HG02852 (cell line): ENCODE data around the gene OR2T35.
"Not testable (repeated sequence)": the region's sequence is repeated elsewhere in the genome, so short reads cannot be mapped to it uniquely, and the experiment has no call there.

Source experiments
- ATAC-seq: cut with Tn5 transposase; IDR thresholded peaks from one replicate; pipeline ENCODE4 v1.9.1; 2021; ENCODE audit warnings: mild to moderate bottlenecking, moderate library complexity; ENCODE audit not compliant: unreplicated experiment

OR2T35 gene, protein sequence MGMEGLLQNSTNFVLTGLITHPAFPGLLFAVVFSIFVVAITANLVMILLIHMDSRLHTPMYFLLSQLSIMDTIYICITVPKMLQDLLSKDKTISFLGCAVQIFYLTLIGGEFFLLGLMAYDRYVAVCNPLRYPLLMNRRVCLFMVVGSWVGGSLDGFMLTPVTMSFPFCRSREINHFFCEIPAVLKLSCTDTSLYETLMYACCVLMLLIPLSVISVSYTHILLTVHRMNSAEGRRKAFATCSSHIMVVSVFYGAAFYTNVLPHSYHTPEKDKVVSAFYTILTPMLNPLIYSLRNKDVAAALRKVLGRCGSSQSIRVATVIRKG

DNA sequence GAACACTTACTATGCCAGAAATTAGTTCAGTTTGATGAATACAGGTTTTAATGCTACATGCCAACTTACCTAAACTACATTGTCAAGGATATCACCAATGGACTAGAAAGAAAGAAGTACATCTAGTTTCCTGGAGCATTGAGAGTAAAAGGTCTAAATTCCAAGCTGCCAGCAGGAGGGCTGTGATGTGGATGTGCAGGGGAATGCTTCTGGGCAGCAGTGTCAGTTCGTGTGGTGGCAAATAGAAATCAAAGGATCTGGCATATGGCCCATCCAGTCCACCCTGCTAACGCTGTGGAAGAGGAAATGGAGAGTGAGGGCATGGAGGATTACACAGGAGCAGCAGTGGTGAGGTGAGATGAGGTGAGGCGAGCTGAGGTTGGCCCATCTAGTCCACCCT is at the start of gene OR2T35:
Gene OR2T35 (minus strand): TSS at position 101 of the 400 bp plus-strand sequence. CDS start 6,020 bp downstream, outside the sequence.
- not testable (repeated sequence) for ATAC-seq

DNA sequence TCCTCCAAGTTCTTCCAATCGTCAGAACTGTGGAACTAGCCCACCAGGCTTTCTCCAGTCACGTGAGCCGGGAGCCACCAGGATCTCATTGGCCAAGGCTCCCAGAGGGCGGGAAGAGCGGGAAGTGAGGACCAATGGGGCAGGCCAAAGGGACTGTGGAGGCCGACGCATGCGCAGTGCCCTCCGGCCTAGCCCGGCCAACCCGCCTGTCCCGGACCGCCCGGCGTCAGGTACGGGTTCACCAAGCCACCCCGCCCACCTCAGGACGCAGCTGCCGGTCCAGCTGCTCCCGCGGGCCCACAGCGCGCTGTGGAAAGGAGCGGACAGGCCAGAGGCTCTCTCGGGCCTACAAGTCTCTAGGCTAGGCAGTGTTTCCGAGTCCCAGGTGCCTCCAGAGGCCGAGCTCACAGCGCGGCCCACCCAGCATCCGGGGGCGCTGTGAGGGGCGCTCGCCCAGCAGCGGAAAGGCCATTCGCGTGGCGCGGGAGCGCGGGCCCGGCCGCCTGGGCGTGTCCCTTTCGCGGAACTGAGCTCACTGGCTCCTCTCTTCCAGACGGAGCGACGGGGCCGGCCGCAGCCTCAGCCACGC is 46.6 kb upstream of the OR2T35 start:
- ATAC-seq, result no peak

DNA sequence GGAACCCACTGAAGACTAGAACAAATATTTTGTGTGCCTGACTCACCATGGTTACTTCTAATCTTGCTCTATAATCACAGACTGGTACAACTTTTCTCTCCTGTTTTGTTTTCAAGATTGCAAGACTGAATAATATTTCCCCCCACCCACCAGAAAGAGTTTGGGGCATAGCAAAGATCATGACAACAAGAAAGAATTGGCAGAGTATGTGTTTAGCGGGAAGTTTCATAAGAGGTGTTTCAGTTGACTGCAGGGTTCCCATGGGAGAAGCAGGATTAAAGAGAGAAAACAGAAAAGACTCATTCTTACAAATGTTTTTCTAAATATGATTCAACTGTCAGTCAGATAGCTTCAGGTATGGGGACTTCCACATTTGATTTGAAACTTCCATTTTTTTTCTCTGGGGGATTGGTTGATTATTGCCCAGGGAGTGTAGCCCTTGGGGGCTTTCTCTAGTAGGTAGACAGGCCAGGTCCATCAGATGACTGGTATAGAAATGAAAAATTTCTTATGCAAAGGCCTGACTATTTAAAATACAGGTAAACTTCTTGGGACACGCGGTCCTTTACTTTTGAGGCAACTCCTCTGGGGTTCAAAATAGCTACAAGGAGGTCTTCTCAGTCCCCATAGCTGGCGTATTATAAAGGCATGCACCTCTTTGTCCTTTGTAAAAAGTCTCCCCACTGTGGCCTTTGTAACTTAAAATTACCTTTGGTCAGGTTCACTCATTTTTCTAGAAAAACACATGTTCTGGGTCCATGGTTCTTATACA is 43.6 kb upstream of the OR2T35 start:
- peak; percentile 51 for ATAC-seq

DNA sequence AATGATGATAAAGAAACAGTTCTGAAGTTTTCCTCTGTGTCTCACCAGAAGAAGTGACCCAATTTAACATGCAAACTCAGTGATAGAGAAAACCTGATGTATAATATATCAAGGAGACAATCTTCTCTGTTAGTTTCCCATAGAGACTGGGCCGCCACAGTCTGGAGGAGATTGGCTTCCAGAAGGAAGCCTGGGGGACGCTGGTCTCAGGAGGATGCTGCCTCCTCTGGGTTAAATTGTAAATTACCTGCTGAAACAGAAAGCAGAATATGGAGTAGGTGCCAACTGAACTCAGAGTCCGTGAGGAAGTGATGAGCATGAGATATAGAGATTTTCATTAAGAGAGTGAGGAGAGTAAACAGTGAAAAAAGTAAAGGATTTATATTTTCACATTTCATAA is 41.7 kb upstream of the OR2T35 start:
- ATAC-seq, result peak; percentile 88

DNA sequence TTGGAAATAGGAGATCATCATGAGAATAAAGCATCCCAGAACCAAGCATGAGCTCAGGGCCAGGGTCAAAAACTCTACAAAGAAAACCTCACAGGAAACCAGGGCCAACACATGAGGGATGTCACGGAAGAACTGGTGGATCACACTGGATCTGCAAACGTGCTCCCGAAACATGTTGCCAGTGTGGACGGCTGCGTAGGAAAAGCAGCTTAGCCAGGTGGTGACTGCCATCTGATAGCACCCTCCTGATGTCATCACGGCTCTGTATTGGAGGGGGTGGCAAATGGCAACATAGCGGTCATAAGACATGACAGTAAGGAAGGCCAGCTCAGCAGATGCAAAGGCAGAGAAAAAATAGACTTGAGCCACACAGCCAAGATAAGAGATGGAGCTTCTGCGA is 36.6 kb upstream of the OR2T35 start:
- no peak for ATAC-seq

DNA sequence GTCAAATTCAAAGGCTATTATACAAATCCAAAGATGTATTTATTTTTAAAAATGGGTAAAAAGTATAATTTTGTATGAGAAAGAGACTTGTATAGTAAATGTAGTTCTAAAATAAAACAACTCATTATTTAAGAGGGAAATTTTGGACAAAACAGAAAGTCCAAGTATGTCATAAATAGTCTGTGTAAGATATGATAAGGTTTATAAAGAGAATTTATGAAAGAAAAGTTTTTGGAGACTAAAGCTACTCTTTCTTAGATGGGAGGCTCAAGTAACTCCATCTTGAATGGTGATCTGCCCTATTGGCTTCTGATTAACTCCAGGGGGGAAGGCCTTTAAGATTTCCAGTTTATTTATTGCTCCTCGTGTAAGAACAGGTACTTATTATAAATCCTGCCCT is 24.9 kb upstream of the OR2T35 start:
- ATAC-seq, result no peak

DNA sequence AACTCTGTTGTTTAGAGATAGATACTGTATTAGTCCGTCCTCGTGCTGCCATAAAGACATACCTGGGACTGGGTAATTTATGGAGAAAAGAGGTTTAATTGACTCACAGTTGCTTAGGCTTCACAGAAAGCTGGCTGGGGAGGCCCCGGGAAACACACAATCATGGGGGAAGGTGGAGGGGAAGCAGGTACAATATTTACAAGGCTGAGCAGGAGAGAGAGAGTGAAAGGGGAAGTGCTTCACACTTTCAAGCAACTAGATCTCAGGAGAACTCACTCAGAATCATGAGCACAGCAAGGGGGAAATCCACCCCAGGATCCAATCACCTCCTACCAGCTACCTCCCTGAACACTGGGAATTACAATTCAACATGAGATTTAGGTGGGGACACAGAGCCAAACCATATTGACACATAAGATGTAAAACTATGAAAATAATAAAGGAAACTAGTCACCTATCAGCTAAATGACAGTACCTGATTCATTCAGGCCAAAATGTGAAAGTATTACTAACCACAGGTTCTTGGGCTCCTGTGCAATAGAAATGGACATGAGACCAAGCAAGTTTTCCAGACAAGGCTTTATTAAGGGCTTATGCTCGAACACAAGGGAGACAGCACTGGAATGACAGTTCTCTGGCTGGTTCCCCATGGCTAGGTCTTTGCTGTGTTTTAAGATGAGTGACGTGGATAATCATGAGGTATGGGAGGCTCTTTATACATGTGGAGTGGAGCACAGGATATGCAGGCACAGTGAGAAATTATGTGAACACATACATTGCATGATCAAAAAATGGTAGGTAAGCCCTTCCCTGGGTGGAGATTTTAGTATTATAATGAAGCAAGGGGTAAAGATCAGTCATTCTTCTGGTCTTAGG is 18.6 kb upstream of the OR2T35 start:
- peak; percentile 97 for ATAC-seq

DNA sequence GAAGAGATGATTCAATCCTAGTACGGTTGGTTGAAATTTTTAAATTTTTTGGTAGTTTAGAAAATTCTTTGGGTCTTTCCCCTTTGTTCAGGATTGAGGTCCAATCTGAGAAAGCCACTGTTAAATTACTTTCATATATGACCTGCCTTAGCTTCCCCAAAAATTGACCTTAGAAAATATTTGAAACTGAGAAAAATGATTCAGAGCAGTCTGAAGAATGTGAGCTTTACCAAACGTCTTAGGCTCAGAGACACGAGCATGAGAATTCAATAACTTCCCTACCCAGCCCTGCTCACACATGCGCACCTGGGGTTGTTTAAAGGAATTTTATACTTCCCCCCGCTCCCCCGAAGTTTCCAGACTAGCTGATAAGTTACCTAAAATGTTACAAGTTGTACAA is 11.7 kb upstream of the OR2T35 start:
- ATAC-seq, result peak; percentile 70

DNA sequence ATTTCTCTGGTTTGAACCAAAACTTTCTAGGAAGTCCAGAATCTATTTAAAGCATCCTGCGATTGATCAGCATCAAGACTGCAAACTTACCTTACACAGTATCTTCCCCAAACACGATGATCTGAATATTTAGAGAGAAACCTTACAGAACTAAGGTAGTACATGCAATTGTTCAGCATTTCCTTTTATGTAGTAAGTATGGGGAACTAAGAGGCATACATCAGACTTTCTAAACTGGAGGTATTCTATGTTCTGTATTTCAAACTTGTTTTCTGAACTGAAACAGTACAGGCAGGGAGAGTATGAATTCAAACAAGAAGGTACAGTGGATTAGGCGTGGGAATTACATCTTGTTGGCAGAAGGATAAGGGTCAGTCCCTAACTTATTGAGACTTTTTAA is 10.3 kb upstream of the OR2T35 start, which contains the start of gene OR2T27:
Gene OR2T27 (minus strand): TSS at position 175 of the 400 bp plus-strand sequence. CDS start 4,644 bp downstream, outside the sequence.
- peak; percentile 67 for ATAC-seq

DNA sequence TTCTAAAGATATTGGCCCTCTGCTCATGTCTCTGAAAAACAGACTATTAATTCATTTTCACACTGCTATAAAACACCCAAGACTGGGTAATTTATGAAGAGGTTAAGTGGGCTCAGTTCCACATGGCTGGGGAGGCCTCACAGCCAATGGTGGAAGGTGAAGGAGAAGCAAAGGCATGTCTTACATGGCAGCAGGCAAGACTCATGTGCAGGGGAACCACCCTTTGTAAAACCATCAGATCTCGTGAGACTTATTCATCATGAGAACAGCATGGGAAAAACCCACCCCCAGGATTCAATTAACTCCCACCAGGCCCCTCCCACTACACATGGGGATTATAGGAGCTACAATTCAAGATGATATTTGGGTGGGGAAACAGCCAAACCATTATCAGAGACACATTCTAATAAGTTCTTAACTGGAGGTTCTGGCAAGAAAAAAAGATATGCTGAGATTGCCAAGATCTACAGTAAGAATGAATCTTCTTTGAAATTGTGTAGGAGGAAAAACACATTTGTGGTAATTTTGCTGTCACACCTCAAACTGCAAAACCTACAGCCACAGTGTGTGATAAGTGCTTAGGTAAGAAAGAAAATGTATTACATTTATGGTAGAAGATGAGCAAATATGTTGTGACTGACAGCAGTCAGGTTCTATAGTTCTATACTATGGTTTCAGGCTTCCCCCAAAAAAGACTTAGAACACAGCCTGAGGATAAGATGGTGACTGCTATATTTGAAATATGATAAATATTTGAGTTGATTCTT is 3.9 kb upstream of the OR2T35 start:
- not testable (repeated sequence) for ATAC-seq

DNA sequence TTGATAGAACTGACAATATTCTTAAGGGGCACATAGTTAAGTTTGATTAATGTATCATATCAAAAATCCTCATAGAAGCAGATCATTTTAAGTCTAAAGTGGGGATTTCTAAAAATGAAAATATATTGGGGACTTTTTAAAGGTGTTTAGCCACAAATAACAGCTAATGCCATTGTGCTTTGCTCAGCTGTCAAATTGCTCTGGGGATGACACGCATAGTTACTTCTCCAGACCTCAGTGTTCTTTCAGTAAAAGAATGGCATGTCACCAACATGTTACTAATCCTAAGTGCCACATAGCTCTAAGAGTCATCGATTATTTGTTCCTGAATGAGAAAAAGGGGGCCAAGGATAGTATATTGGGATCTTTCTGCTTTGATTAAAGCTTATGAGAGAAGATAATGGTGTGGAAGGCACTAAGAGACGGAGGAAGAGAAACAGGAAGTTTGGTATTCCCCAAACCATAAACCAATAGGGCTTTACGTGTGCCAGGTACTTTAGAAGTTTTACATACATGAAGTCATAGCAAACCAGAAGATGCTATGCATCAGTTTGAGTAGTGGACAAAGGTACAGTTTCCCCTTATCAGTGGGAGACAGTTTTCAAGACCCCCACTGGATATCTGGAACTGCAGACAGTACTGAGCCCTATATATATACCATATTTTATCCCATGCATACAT is 2.0 kb downstream of the OR2T35 start:
- ATAC-seq, result peak; percentile 71

DNA sequence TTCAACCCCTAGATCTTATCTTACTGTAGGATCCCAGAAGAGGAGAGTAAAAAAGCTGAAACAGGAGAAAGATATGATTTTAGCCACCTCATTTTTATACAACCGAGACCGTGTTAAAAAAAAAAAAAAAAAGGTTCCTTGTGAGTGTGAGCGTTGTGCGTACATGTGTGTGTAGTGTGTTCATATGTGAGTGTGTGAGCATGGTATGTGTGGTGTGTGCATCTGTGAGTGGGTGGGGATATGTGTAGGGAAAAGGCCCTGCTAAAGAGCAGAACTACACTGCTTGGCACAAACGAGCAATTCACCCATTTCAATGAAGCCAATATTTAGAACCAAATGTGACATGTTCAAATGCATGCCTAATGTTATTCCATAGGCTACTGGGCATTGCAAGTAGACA is 3.5 kb downstream of the OR2T35 start:
- peak; percentile 4 for ATAC-seq

DNA sequence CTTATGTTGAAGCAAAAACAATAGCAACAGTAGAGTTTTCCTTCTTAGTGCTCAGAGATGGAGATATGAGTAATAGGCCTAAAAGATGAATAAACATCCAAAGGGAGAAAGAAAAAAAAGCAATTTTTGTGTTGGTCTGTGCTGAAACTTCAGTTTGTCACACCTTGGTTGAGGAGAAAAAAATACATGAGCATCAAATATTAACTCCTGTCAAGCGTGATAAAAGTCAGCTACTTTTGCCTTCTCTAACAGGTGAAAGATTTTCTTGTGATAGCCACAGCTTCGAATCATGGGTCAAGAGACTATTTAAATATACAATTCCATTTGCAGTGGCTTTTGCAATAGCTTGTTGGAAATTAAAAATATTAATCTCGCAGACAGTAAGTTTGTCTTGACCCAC is 4.2 kb downstream of the OR2T35 start:
- ATAC-seq, result peak; percentile 29

DNA sequence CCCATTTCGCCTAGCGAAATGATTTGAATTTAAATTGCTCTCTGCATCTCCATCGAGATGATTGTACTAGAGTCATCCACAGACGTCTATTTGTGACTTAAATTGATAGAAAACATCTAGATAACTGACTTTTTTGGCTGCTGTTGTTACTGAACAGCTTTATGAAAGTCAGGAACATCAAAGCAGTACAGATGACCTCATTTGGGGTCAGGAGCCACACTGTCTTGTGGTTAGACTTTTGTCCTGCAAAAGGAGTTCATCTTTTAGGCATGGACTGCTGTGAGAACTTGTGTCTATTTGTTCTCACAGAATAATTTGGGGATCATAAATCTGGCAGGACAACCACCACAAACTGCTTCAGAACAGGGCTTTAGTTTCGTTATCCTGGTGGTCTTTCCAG is 5.4 kb downstream of the OR2T35 start:
- not testable (repeated sequence) for ATAC-seq

DNA sequence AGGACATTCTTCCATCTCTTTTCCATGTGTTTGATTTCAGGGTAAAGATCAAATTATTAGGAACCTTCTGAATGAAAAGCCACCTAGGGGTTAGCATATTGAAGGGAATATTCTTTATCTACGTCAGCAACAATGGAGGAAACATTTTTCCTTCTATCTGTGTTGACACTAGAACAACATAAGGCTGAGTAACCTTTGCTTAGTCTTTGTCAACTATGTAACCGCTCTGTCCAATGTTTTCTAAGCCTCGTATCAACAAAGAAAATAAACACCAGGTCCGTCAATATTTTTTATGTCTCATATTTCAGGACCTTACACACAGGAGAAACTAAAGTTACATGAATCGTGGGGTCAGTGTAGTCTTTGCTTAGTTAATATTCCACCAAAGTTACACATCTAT is 8.5 kb downstream of the OR2T35 start:
- not testable (repeated sequence) for ATAC-seq

DNA sequence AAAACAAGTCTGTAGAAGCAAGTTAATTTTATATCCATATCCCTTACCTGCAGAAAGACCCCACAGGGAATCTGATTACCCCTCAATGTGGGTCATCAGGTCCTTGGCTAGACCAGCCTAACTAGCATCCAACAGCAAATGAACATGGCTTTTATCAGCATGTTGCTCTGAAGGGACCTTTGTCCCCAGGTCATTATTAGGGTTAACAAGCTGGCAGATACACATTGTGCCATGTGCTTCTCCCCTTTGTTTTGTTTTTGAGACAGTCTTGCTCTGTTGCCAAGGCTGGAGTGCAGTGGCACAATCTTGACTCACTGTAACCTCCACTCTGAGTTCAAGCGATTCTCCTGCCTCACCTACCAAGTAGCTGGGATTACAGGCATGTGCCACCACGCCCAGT is 10.1 kb downstream of the OR2T35 start, which contains the start of gene OR2T11:
Gene OR2T11 (minus strand): TSS at position 101 of the 400 bp plus-strand sequence. CDS start 7,963 bp downstream, outside the sequence.
- ATAC-seq, result not testable (repeated sequence)

DNA sequence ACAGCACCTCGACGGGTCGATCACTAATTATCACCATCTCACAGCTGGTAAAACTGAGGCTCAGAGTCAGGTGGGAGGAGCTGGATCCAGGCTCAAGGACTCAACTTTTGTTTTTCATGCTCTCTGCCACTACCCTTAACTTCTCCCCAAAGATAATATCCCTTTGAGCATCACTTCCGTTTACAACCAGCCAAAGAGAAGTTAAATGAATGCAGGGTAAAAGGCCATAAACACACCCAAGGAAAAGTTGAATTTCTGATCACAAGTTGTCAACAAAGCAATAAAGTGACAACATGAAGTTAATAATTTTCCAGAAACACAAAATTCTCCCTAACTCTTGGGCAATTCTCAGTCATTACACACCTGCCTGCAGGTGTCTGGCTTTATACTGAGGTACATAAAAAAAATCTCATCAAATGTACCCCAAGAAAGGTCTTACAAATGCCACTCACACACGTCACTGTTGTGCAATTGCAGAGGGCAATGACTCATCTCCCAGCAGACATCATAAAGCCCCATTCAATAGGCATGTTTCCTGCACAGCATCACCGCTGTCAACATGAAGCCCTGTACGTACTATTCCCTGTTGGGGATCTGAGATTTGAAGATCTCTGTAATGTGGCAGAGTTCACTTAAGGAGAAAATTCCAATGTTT is 13.6 kb downstream of the OR2T35 start:
- no peak for ATAC-seq

DNA sequence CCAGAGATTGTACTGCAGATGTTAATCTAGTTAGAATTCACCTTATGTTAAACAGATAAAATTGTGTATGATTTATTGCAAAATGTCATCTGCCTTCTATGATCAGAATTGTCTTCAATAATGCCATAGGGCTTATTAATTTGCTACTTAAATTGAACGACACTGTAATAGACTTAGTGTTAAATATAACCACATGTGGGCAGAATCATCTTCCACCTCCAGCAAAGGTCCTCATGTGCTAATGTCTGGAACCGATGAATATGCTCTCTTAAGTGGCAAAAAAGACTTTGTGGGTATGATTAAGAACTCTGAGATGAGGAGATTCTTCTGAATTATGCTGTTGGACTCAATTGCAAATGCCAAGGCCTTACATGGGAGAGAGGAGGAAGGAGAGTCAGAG is 14.5 kb downstream of the OR2T35 start:
- ATAC-seq, result no peak
